Epithelial cell of esophagus (primary cell): ENCODE results near the gene PPARGC1A.

Experiments
- DNase-seq: peaks from one replicate; pipeline ENCODE4 v3.0.0; 2010; ENCODE audit warnings: low read depth
- H3K4me3 ChIP-seq: 2 replicates; pipeline ENCODE4 v1.5.1; 2011; ENCODE audit warnings: mild to moderate bottlenecking, low read length, control low read depth
- CTCF ChIP-seq: IDR thresholded peaks from 2 replicates; pipeline ENCODE4 v1.5.1; 2011; ENCODE audit warnings: low read depth, mild to moderate bottlenecking, low read length, control low read depth, inconsistent platforms; ENCODE audit not compliant: insufficient read depth; ENCODE audit errors: missing control alignments

PPARGC1A gene

GRCh38 chr4:23884741-23885140 lies 5.1 kb downstream of the PPARGC1A start:
- TF ChIP-seq CTCF, result no peak
- H3K4me3 ChIP-seq, result no peak overlapping the region
- no peak for DNase-seq

- peak; percentile 74 for DNase-seq
- no peak for TF ChIP-seq CTCF
- H3K4me3 ChIP-seq, result no peak overlapping the region
Measured at GRCh38 chr4:23884261-23884660, 5.6 kb downstream of the PPARGC1A start.

GRCh38 chr4:23882976-23883531 lies 6.8 kb downstream of the PPARGC1A start:
- TF ChIP-seq CTCF, result no peak
- H3K4me3 ChIP-seq, result no peak overlapping the region
- DNase-seq, result peak; percentile 58

- no peak for DNase-seq
- no peak overlapping the region for H3K4me3 ChIP-seq
- peak; percentile 12 for TF ChIP-seq CTCF
Measured at GRCh38 chr4:23881674-23882337, 8.0 kb downstream of the PPARGC1A start.

GRCh38 chr4:23881052-23881501 lies 8.8 kb downstream of the PPARGC1A start:
- TF ChIP-seq CTCF, result no peak
- H3K4me3 ChIP-seq, result no peak overlapping the region
- peak; percentile 69 for DNase-seq

- TF ChIP-seq CTCF, result no peak
- peak; percentile 8 for DNase-seq
- no peak overlapping the region for H3K4me3 ChIP-seq
Measured at GRCh38 chr4:23878912-23879732, 10.7 kb downstream of the PPARGC1A start.
